Ramos (cell line): Measurements from ENCODE around the gene OSBPL8.
"Not testable (repeated sequence)": the region's sequence is repeated elsewhere in the genome, so short reads cannot be mapped to it uniquely, and the experiment has no call there.

Experiments used
- in situ Hi-C: fragments of 300-500 bp; cut with MboI; formaldehyde crosslinking; loops from one replicate; pipeline ENCODE4 v1.14.3; 2022; ENCODE audit warnings: low sequenced_read_pairs; ENCODE audit not compliant: unreplicated experiment

OSBPL8 gene

DNA sequence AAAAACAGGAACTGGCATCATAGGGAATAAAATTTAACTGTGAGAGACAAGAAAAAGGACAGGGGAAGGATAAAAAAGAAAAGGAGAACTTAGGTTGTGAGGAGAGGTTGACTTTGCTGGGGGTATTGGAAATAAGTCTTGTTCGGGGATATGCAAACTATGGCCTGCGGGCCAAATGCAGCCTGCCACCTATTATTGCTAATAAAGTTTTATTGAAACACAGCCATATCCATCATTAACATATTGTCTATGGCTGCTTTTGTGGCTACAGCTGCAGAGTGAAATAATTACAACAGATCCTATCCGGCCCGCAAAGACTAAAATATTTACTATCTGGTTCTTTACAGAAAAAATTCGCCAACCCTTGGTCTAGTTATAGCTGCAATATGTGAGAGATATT, 230.0 kb downstream of the OSBPL8 start:
- in situ Hi-C loops: no loop called here

DNA sequence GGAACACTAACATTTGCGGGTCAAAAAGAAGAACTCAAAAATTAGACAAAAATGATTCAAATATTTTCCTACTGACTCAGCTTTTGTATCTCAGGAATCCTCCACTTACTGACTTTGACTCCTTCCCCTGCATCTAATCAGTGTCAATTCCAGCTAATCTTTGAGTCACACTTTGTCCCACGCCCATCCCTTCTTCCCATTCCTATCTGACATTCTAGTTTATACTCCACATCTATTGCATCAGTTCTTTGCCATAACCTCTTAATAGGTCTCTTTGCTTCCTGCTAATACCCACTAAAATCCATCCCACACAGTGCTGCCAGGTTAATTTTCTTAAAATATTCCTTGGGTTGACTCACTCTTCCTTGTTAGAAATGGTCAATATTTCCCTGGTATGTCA, 230.4 kb downstream of the OSBPL8 start:
- in situ Hi-C loops: no loop called here

DNA sequence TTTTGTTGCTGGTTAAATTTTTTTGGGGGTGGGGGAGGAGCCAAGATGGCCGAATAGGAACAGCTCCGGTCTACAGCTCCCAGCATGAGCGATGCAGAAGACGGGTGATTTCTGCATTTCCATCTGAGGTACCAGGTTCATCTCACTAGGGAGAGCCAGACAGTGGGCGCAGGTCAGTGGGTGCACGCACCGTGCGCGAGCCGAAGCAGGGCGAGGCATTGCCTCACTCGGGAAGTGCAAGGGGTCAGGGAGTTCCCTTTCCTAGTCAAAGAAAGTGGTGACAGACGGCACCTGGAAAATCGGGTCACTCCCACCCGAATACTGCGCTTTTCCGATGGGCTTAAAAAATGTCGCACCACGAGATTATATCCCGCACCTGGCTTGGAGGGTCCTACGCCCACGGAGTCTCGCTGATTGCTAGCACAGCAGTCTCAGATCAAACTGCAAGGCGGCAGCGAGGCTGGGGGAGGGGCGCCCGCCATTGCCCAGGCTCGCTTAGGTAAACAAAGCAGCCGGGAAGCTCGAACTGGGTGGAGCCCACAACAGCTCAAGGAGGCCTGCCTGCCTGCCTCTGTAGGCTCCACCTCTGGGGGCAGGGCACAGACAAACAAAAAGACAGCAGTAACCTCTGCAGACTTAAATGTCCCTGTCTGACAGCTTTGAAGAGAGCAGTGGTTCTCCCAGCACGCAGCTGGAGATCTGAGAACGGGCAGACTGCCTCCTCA, 239.8 kb downstream of the OSBPL8 start:
- in situ Hi-C loops: not testable (repeated sequence)

DNA sequence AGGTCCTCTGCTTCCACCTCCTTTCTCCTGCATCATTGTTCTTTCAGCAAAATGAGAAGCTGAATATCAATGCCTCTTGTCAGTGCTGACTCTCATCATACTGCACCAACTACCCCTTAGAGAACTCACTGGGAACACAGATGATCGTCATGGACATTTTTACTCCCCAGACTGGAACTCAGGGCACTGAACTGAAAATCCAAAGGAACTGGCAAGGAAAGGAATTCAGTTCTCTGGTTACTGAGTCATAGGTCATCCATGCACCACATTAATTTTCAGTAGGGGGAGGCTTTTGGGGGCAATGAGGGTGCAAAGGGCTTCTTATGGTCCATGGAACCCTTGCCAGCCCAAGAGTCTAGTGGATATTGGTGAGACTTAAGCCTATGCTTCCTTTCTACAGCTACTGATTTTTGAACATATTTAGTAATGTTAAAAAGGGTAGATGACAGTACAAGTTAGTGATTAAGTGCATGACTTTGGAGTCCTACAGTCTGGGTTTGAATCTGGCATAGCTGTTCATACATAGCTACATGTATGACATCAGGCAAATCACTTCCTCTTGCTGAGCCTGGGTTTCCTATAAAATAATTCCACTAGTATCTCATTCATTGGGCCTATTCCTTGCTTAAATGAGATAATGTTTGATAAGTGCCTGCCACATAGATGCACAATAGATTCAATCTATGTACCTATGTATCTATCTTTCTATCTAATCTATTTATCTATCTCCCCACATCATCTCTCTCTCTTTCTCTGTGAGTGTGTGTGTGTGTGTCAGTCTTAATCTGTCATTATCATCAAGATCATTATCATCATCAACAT, 240.6 kb downstream of the OSBPL8 start:
- in situ Hi-C loops: no loop called here

- in situ Hi-C loops: no loop called here
These were observed 241.6 kb downstream of the OSBPL8 start for GRCh38 chr12:76317976-76318375.

DNA sequence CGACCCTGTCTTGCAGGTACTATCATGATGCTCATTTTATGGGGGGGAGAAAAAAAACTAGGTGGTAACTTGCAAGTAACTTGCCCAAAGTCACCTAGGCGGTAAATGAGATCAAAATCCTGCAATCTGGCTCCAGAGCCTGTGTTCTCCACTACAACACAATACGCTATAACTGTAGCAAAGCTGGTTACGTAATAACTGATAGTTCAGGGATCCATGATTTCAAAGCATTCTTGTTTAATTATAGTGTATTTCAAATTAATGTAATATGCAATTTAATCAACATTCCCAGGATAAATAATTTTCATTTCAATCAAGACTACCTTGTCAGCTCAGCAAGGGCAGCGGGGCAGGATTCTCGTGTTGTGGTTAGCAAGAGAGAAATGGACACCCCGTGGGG, 243.1 kb downstream of the OSBPL8 start:
- in situ Hi-C loops: no loop called here

GRCh38 chr12:76313299-76313698, 246.3 kb downstream of the OSBPL8 start:
- in situ Hi-C loops: no loop called here

DNA sequence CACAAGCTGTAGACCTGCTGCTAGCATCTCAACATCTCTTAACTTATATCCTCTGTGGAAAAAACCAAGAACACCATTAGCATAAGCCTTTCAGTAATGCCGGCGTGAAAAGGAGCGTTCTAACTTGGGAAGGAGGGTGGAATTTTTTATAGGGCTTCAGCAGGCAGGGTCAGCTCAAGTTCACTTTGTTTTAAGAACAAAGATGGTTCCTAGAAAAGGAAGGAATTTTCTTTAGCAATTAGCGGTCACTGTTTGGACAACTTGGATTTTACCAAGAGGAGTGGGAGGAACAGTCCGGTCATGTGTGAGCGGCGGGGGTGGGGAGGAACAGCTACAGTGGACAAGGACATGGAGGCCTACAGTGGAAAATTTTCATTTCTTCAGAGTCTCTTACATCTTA, 247.3 kb downstream of the OSBPL8 start:
- in situ Hi-C loops: no loop called here

- in situ Hi-C loops: no loop called here
These were observed 247.8 kb downstream of the OSBPL8 start for GRCh38 chr12:76311796-76312195.

DNA sequence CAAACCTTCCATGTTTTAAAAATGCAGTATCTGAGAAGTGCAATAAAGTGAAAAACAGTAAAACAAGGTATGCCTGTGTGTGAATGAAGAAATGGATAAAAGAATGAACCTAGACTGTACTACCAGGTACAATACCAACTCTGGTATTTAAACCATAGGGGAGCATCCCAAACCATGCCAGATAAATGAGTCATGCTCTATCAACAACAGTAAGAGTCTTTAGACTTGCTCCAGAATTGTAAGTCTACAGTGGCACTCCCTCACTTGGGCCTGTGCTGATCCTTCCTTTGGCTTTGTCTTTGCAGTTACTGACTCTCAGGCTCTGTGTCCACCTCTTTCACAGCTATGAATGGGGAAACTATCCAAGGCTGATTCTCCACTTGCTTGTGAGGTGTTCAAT, 249.5 kb downstream of the OSBPL8 start:
- in situ Hi-C loops: no loop called here

DNA sequence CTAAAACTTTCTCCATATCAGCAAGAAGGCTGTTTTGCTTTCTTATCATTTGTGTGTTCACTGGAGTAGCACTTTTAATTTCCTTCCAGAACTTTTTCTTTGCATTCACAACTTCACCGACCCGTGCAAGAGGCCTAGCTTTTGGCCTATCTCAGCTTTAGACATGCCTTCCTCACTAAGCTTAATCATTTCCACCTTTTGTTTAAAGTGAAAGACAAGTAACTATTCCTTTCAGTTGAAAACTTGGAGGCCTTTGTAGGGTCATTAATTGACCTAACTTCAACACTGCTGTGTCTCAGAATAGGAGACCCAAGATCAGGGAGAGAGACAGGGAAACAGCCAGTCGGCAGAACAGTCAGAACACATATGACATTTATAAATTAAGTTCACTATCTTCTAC, 250.7 kb downstream of the OSBPL8 start:
- in situ Hi-C loops: no loop called here

DNA sequence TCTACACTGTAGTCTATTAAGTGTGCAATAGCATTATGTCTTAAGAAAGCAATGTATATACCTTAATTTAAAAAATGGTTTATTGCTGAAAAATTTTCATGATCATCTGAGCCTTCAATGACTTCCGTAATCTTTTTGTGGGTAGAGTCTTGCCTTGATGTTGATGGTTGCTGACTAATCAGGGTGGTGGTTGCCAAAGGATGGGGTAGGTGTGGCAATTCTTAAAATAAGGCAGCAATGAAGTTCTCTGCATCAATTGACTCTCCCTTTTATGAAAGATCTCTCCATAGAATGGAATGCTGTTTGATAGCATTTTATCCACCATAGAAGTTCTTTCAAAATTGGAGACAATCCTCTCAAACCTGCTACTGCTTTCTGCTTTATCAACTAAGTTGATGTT, 252.5 kb downstream of the OSBPL8 start:
- in situ Hi-C loops: no loop called here

- in situ Hi-C loops: no loop called here
These were observed 255.5 kb downstream of the OSBPL8 start for GRCh38 chr12:76303989-76304460.

DNA sequence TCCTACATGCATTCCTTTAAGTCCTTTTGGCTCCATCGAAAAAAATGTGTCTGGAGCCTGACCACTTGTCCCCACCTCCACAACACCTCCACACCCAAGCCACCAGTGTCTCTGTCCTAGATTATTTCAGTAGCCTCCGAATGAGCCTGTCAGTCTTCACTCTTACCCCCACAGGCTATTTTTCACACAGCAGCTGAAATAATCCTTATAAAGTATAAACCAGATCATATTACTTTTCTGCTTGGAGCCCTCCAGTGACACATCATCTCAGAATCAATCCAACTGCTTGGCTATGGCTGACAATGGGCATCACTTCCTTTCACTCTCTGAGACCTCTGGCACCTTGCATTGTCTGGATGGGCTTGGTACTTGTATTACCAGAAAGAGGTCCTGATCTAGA, 256.2 kb downstream of the OSBPL8 start:
- in situ Hi-C loops: no loop called here
